IPS-NIHi7 (cell line): ENCODE measurements around the gene CDC45.

Experiments used
- DNase-seq: peaks from one replicate; pipeline ENCODE4 v3.0.0; 2012; ENCODE audit warnings: mixed read lengths; ENCODE audit errors: extremely low spot score

Gene CDC45

DNA sequence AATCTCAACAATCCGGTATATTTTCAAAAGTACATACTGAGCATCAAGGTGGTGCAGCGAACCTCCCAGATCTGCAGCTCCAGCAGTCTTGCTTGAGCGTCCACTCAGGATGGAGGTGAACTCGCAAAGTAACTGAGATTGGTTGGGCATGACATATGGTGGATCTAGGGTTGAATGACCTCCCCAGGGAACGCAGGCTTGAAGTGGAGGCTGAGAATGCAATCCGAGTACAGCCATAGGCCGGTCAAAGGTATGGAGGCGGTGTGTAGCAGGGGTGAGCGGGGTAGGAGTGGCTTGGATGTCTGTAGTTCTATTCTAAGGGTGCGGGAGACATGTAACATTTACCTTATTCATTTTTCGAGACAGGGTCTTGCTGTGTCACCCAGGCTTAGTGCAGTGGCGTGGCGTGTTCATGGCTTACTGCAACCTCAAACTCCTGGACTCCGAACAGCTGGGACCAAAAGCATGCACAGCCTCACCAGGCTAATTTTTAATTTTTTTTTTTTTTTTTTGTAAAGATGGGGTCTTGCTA lies 31.6 kb upstream of the CDC45 start:
- peak; percentile 72 for DNase-seq

DNA sequence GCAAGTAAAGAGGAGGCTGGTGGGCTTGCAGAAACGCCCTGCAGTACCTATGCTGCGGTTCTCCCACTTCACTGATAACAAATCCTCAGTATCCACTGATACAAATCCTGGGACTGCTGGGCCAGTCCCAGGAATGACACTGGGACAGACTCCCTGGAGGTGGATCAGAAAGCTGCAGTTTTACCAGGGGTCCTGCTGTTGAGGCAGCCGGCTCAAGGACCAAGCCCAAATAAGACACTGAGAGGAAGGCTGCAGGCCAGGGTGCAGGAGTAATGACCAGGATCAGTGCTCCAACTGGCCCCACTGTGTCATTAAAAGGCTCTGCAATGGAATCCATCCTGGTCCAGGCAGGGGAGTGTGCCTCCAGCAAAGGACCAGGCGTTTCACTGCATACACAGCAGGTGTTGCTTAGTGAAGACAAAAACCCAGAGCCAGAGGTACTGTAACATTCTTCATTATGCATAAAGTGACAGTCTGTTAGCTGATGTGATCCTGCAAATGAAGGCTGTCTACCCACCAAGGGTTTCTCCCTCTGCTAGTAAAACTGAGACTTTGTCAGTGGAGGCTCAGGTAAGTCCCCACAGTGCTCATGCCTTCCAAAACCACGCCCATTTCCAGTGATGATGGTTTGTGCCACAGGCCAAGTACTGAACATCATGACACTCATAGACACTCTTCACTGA lies 30.8 kb upstream of the CDC45 start:
- peak; percentile 22 for DNase-seq

DNA sequence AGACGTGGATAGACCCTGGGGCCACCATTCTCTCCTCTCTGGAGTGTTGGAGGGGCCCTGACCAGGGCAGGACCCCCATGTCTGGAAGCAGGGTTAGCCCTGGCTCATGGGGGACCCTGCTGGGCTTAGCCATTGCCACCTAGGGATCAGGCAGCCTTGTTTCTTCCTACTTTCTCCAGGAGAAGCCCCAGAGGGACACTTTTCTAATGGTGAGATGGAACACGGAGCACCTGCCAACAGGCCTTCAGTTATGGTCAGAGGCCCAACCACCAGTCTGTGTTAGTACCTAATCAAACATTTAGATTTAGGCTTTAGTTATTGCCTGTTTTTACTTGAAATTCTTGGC lies 30.3 kb upstream of the CDC45 start:
- DNase-seq = no peak

DNA sequence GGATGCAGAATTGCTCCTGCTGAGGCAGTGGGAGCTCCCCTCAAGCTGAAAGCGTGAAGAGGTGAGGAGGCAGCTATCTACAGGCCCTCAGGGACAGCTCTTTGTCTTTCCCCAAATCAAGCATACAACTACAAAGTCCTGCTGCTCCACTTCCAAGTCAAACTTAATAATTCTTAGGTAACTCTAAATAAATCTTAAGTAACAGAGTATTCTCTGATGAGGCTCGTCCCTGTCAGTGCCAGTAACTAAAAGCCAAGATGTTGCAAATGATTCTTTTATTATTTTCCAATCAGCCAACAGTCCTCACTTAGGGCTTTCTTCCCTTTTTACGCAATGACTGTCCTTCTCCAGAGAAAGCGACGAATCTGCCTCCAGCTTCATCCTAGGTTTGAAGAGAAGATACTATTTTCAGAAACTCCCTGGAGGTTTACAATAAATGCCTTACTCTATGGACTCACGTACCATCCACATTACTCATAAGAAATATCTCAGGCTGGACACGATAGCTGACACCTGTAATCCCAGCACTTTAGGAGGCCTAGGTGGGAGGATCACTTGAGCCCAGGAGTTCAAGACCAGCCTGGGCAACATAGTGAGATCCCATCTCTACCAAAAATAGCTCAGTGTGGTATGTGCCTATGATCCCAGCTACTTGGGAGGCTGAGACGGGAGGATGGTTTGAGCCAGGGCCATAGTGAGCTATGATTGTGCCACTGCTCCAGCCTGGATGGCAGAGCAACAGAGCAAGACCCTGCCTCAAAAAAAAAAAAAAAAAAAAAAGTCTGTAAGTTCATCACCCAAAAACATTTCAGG lies 29.2 kb upstream of the CDC45 start:
- no peak for DNase-seq

DNA sequence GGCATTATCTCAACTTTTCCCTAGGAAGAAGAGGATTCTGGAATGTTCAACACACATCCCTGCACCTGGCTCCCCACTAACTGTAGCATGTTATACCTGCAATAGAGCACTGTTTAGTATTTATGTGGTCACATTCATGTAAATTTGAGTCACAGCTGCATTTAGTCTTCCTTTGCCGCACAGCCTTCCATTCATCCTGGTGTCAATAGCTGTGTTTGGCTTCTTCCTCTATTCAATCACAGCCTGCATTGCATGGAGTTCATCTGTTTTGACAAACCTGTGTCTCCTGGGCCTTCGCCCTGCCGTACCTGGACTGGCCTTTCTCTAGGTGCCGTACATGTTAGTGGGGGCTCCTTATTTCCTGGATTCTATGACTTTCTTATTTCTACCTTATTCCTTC lies 28.1 kb upstream of the CDC45 start:
- no peak for DNase-seq

DNA sequence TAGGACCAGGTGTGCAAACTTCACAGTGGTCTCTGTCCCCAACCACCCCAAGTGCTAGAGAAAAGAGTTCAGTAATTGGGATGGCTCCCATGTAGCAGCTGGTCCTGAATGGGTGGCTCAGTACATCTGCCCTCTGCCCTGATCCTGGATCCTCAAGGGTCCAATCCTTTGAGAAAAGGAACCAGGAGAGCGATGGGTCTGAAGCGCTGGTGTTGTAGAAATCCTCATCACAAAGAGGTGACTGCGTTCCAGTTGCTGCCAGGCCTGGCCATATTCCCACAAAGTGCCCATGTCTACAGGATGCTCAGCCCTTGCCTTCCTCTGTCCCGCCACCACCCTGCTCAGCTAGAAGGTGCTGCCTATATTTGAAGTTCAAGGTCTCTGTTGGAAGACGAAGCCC lies 26.0 kb upstream of the CDC45 start:
- DNase-seq = no peak

DNA sequence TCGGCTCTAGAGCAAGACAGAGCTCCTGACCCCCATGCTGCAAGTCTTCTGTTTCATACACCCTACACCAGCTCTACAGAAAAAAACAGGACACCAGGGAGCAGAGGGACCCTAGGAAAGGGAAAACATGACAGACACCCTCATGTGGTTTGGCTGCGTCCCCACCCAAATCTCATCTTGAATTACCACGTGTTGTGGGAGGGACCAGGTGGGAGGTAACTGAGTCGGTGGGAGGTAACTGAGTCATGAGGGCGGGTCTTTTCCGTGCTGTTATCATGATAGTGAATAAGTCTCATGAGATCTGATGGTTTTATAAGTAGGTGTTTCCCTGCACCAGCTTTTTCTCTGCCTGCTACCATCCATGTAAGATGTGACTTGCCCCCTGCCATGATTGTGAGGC lies 25.6 kb upstream of the CDC45 start:
- no peak for DNase-seq

DNA sequence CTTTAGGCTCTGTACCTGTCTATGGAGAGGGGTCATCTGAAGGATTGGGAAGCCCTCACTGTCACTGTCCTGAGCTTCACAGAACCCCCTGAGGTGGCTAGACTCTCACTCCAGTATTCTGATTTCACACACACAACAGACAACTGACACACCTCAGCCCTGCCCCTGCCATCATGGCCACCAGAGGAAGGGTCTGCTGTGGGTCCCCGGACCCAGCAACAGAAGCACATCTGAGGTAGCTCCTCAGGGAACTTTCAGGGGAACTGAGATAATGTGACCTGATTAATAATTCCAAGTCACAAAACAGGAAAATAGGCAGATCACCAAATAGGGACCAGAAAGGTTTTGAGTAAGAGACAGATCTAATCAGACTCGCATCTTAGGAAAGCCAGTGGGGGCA lies 24.7 kb upstream of the CDC45 start:
- DNase-seq = no peak

DNA sequence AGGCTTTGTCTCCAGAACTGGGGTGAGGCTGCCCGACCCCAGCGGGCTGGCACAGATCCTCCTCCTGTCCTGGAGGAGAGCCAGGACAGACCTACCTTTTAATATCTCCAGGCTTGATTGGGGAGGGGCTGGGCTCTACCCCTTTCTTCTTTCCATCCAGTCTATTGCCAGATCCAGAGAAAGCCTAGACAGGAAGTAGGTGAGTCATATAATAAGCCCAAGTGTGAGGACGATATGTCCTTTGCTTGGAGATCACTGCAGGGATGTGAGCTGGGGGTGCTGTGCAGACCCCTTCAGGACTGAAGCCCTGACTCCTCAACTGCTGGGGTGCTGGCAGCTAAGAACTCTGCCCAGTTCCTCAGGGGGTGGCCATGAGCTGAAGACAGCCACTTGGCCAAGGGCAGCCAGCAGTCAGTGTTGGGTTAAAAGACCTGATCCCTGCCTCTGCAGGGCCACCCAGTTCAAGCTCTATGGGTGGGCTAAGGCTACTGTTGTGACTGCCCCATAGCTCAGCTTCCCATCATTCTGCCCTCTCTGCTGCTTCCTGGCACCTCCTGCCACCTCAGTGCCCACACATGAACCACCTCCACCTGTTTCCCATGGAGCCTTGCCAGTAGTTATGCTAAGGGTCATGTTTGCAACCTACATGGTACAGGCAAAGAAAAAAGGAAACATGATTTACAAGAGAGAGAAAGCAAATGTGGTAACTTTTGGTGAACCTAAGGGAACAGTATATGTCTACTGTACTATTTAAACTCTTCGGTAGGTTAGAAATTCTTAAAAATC lies 23.9 kb upstream of the CDC45 start:
- DNase-seq = no peak

DNA sequence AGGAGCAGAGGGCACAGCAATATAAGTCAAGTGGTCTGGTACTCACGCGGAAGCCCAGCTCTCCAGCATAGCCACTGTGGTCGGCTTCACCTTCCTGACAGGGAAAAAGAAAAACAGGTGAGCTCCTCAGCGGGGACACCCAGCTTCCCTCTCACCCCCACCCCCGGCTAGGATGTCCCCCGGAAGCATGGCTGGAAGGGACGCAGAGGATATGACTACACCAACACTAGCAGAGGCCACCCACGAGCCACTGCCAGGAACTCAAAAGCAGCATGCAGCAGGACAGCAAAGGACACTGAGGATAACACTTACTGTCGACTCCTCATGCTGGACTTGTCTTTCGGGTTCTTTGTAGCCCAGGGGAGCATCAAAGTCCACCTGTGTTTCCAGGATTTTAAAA lies 23.2 kb upstream of the CDC45 start:
- no peak for DNase-seq

DNA sequence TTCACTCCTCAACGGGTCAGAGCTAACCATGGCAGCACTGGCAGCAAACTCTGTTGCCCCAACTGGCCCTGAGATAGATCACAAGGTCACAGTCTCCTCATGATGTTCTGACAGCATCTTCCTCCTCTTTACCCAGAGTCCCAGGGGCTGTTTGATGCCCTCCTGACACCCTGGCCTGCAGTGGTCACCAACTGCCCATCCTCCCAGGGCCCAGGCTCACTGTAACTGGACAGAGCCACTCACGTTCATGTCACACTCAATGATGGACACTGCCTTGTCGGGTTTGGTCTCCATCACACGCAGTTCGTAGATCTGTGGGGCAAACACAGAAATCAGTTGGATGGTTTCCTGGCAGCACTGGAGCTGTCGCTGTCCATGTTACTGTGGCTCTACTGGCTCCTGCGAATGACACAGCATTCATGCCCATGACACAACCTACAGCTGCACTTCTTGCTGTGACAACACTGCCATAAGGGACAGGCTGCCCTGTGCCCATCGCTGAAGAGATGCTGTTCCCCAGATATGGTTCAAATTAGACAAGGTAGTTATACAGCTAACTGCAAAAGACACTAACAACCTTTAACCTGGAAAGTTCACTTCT lies 21.8 kb upstream of the CDC45 start:
- DNase-seq = no peak

DNA sequence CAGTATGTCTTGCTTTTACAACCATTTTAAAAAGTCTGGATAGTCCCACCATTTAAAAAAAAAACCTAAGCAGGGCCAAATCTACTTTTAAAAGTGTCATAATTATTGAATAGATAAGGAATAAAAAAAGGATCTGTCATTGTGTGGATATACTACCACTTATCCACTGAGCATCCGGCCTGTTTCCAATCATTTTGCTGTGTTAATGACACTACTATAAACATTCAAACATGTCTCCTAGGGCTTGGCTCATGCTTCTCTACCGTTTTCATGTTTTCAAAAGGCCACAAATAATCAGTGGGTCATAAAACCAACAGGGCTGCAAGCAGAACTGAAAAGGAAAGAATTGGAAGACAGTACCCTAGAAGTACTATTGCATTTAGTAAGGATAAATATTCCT lies 19.7 kb upstream of the CDC45 start:
- no peak for DNase-seq

DNA sequence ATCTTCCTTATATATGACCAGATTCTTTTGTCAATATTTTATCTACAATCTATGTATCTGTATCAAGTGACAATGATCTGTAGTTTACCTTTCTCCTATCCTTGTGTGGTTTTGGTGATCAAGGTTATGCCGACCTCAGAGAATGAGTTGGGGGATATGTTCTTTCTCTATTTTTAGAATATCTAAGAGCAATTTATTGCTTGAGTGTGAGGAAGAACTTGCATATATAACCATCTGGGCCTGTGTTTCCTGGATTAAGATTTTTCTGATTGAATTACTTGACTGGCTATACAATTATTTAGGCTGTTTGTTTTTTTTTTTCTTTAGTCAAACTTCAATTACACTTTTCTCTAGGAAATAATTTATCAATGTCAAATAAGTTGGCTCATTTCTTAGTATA lies 18.2 kb upstream of the CDC45 start:
- DNase-seq = no peak

DNA sequence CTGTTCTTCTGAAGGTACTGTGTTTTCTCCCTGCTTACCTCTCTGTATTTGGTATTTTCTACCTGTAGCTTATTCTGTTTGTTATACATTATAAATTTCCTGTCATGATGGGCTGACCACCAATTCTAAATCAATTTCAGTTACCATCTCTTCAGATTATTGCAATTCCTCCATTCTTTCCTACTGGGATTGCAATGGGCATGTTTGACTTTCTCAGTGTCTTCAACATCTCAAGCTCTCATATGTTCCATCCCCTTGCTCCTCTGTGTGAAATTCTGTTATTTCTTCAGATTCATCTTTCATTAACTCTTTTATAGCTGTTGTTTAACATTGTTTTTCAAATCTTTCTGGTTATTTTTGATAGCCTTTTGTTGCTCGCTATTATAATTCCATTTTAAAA lies 16.7 kb upstream of the CDC45 start:
- DNase-seq = no peak

DNA sequence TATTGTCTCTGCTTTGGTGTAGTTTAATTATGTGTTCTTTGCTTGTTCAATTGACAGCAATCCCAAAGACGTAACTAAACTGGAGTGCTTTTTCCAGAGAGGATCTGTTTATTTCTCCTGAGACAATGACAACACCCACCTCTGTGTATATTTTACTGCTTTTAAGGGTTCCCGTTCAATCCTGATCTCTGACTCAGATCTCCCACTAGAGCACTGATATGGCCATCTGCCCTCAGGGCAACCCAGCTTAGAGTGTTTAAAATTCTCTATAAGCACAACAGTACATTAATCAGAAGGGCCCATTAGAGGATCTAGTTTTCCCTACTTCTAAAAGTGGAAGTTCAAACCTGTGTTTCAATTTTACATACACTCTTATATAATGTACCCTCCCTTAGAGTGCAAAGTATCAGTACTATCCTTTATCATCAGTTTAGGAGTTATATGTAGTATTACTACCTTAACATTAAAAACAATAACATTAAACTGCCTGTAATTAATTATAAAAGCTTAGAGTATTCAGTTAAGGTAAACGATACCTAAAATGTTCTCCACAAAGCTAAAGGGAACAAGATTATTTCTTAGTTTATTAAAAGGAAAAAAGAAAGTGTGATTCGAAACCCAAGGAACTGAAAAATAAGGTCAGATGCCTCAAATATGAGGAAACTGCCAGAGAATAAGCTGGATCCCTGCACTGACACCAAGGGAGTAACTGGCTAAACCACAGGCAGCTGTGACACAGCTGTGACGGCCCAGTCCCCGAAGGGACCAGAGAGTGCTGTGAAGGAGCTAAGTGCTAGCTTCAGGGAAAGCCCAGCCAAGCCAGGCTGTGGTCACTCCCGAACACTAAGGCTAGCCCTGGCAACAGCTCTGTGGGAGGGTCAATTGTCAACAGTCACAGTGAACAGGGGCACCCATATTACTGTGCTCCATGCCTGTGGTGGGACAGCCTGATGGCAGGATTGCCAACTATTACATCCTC lies 15.9 kb upstream of the CDC45 start:
- DNase-seq = no peak

DNA sequence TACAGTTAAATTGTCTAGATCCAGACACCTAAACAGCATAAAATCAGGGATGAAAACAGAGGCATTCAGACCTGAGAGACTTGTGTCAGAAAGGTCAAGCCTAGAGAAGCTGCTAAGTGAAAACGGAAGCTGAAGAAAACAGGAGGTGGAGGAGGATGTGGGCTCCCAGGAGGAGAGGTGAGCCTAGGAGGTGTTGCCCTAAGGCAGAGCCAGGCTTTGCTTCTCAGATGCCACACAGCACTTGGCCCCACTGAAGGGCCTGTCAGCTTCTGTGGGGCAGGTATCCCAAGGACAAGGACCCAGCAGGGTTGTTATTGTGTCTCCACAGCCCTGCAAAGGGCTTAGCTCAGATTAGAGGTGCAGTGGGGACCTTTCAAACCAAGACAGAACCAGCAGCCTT lies 15.2 kb upstream of the CDC45 start:
- DNase-seq = no peak

DNA sequence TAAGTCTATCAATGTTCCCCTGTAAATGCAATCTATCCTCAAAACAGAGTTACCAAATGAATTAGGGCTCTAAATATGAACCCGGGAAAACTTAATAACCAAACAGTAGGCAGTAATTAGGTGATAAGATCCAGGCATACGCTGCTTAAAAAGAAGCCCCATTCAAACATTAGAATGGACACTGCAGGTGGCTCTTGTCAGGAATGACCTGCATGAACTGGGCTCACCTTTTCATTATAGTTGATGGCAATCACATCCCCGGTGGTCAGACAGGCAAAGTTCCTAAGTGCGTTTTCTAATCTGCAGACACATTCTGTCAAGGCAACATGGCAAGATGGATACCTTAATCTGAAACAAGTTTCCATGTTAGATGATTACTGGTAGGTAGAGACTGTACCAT lies 14.7 kb upstream of the CDC45 start:
- no peak for DNase-seq

DNA sequence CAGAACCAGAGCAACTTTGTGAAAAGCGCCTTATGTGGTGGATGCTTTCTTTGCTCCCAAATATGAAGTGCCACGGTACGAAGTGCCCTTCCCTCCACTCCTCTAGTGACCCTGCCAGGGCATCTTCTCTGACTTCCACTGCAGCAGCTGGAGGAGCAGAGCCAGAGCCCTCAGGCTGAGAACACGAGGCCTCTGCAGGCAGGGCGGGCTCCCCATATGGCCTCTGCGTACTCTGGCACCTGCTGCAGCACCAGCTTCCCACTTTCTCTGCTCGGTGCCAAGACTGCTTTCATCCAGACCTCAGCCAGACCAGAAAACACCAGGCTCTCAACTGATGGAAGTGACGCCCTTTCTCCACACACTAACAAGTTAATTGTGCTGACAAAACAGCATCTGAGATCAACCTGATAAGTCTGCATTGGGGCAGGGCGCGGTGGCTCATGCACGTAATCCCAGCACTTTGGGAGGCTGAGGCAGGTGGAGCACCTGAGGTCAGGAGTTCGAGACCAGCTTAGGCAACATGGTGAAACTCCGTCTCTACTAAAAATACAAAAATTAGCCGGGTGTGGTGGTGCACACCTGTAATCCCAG lies 13.5 kb upstream of the CDC45 start:
- DNase-seq = no peak

DNA sequence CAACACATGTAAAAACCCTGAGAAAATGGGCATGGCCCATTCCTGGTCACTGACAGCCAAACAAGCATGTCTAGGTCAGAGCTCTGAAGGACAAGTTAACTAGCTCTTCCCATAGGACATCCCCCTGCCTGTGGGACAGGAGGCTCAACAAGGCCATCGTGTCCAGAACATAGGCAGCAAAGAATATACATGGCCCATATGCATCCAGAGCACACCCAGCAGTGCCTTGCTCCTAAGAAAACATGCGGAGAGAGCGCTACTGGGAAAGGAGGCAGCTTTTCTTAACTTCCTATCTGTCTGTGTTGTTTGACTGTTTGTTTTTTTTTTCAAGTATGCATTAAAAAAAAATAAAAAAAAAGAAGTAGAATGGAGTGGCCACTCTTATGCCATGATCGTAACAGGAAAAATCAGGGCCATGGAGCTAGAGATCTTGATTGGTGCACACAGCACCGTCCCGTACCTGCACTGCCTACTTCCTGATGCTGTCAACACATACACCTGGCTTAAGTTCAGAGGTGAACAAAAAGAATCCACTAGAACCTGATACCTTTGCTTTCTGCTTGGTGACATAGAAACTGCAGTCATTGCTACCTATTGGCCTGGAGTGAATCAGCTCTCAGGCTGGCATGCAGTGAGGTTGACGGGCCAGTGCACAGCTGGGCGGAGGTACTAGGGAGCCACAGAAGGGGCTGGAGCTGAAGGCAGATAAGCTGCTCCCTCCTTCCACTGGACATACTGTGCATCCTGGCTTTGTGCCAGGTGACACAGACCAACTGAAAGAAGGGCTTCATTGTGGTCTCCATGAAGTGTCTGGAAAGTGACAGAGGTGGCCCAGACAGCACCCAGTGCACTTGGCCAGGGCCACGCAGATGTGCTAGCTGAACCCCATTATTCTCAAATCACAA lies 12.6 kb upstream of the CDC45 start:
- no peak for DNase-seq

DNA sequence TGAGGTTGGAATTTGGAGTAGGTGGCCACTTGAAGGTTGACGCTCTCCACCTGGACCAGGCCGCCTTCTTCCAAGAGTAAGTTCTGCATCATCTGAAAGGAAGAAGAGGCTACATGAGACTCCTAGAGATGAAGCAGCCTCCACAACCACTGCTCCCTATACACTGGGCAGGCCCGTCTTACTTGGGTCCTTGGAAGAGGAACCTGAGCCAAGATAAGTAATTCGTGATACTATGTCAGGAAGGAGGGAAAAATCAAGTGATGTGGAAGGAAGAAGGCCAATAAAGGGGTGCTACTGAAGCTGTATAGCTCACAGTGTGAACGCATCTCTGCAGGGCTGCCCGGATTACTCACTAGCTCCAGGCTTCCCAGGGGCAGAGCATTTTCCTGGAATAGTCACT lies 11.8 kb upstream of the CDC45 start:
- DNase-seq = no peak
